Astrocyte (in vitro differentiated cells and primary cell): Measurements from ENCODE around the gene RBPMS2. TPM values are rescaled to one million over a fixed set of nuclear protein-coding genes. Genes with fewer than 3 reads are reported as not detected.

Source experiments
- DNase-seq: peaks from one replicate; pipeline ENCODE4 v3.0.0-alpha.2; 2010; ENCODE audit warnings: low read depth
- FAIRE-seq: peaks from 2 replicates; lab custom pipeline; 2011; peaks lifted over from hg19 to GRCh38; lab: Jason Lieb, UNC
- H2AFZ ChIP-seq: 2 replicates; pipeline ENCODE4 v1.6.0; 2012; ENCODE audit warnings: low read depth, low read length, inconsistent platforms
- H3K27ac ChIP-seq: 2 replicates; pipeline ENCODE4 v1.5.1; 2011; ENCODE audit warnings: low read depth, low read length, inconsistent platforms
- H3K27me3 ChIP-seq: 2 replicates; pipeline ENCODE4 v1.6.0; 2011; ENCODE audit warnings: low read length, inconsistent platforms; ENCODE audit not compliant: insufficient read depth
- H3K36me3 ChIP-seq: 2 replicates; pipeline ENCODE4 v1.5.1; 2011; ENCODE audit warnings: low read length, inconsistent platforms; ENCODE audit not compliant: insufficient read depth
- H3K4me1 ChIP-seq: 2 replicates; pipeline ENCODE4 v1.5.1; 2011; ENCODE audit warnings: low read length, inconsistent platforms; ENCODE audit not compliant: insufficient read depth
- H3K4me2 ChIP-seq: 2 replicates; pipeline ENCODE4 v1.6.0; 2012; ENCODE audit warnings: low read length, inconsistent platforms
- H3K4me3 ChIP-seq: 2 replicates; pipeline ENCODE4 v1.5.1; 2011; ENCODE audit warnings: low read depth, mild to moderate bottlenecking, low read length, inconsistent platforms; ENCODE audit not compliant: insufficient read depth
- H3K79me2 ChIP-seq: 2 replicates; pipeline ENCODE4 v1.6.0; 2012; ENCODE audit warnings: mild to moderate bottlenecking, low read length, inconsistent platforms; ENCODE audit not compliant: insufficient read depth
- H3K9ac ChIP-seq: 2 replicates; pipeline ENCODE4 v1.6.0; 2012; ENCODE audit warnings: mild to moderate bottlenecking, low read length, inconsistent platforms
- H3K9me3 ChIP-seq: 2 replicates; pipeline ENCODE4 v1.5.1; 2012; ENCODE audit warnings: low read depth, mild to moderate bottlenecking, low read length, inconsistent platforms; ENCODE audit not compliant: insufficient read depth
- H4K20me1 ChIP-seq: 2 replicates; pipeline ENCODE4 v1.6.0; 2012; ENCODE audit warnings: low read length, inconsistent platforms; ENCODE audit not compliant: insufficient read depth
- H3K27ac Mint-ChIP-seq: one replicate; pipeline ENCODE4 v1.8.0; 2021; ENCODE audit warnings: mild to moderate bottlenecking, mixed read lengths; ENCODE audit not compliant: unreplicated experiment
- H3K27me3 Mint-ChIP-seq: one replicate; pipeline ENCODE4 v1.8.0; 2021; ENCODE audit warnings: low read depth, mixed read lengths; ENCODE audit not compliant: unreplicated experiment
- H3K36me3 Mint-ChIP-seq: one replicate; pipeline ENCODE4 v1.8.0; 2021; ENCODE audit warnings: low read depth, mixed read lengths; ENCODE audit not compliant: unreplicated experiment
- H3K4me1 Mint-ChIP-seq: one replicate; pipeline ENCODE4 v1.8.0; 2021; ENCODE audit warnings: low read depth, mixed read lengths; ENCODE audit not compliant: unreplicated experiment
- H3K4me3 Mint-ChIP-seq: one replicate; pipeline ENCODE4 v1.8.0; 2021; ENCODE audit warnings: mild to moderate bottlenecking, moderate library complexity, mixed read lengths; ENCODE audit not compliant: unreplicated experiment
- H3K9me3 Mint-ChIP-seq: one replicate; pipeline ENCODE4 v1.8.0; 2021; ENCODE audit warnings: mild to moderate bottlenecking, mixed read lengths; ENCODE audit not compliant: unreplicated experiment
- EZH2 ChIP-seq: IDR thresholded peaks from 2 replicates; pipeline ENCODE4 v1.6.1; 2012; ENCODE audit warnings: mild to moderate bottlenecking, low read length, inconsistent platforms; ENCODE audit not compliant: insufficient read depth
- total RNA-seq: library from RNA; stranded (reverse); gene quantifications from 2 replicates; pipeline ENCODE4 v1.2.1, GENCODE V29; 2021
- TF ChIP-seq, protein P1 (sequence below): IDR thresholded peaks from 2 replicates; pipeline ENCODE4 v1.5.1; 2011; ENCODE audit warnings: low read depth, mild to moderate bottlenecking, inconsistent platforms, low read length, moderate library complexity; ENCODE audit not compliant: insufficient read depth

The RBPMS2 gene
- total RNA-seq, 1 donor from 2014 or later = 10.6 TPM

DNA sequence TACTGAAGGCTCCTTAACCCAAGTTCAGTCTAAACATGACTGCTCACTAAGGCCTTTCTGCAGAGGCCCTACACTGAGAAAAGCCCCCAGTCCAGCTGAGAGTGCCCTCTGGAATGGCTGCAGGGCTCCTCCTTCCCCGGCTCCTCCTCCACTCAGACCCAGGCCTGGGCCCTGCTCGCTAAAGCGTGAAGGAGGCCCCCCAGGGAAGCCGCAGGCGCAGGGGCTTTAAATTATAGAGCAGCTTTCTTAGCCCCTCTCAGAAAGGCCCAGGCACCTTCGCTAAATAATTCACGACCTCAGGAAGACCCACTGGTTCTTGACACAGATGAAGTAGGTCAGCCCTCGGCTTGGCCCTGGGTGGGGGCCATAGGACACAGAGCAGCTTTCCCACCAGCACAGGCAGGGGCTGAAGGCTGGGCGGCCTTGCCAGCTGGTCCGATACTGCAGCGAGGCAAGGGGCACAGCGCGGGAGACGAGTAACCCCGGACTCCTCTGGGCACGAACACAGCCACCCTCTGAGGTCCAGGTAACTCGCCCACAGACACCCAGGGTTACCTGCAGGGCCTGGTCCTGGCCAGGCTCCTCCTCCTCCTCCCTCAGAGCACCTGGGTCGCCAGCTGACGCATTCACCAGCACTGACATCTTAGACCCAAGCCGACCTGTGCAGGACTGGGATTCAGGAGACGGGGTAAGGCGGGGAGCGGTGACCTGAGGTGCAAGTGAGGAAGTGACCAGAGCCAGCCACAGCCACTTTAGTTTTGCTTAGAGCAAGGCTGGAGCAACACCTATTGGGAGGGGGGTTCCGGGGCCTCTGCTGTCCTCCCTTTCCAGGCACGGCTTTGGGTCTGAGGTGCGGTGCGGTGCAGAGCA lies 36.9 kb downstream of the RBPMS2 start:
- H3K9me3 ChIP-seq = no peaks in the 10 kb centered on the region
- H3K27me3 Mint-ChIP-seq = peaks cover 2% of the 10 kb centered on the region
- no peaks in the 10 kb centered on the region for H3K36me3 ChIP-seq
- H3K27ac ChIP-seq = no peak overlapping the region
- H3K4me2 ChIP-seq = no peak overlapping the region
- H3K4me1 ChIP-seq = no peaks in the 10 kb centered on the region
- H3K4me1 Mint-ChIP-seq = peaks cover 6% of the 10 kb centered on the region
- H3K9ac ChIP-seq = no peak overlapping the region
- no peaks in the 10 kb centered on the region for H3K27me3 ChIP-seq
- peaks cover 5% of the 10 kb centered on the region for H3K36me3 Mint-ChIP-seq
- TF ChIP-seq, protein P1, sequence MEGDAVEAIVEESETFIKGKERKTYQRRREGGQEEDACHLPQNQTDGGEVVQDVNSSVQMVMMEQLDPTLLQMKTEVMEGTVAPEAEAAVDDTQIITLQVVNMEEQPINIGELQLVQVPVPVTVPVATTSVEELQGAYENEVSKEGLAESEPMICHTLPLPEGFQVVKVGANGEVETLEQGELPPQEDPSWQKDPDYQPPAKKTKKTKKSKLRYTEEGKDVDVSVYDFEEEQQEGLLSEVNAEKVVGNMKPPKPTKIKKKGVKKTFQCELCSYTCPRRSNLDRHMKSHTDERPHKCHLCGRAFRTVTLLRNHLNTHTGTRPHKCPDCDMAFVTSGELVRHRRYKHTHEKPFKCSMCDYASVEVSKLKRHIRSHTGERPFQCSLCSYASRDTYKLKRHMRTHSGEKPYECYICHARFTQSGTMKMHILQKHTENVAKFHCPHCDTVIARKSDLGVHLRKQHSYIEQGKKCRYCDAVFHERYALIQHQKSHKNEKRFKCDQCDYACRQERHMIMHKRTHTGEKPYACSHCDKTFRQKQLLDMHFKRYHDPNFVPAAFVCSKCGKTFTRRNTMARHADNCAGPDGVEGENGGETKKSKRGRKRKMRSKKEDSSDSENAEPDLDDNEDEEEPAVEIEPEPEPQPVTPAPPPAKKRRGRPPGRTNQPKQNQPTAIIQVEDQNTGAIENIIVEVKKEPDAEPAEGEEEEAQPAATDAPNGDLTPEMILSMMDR = no peak
- no peak for TF ChIP-seq EZH2
- H3K9me3 Mint-ChIP-seq = no peaks in the 10 kb centered on the region
- no peak for DNase-seq
- FAIRE-seq = no peak
- no peaks in the 10 kb centered on the region for H3K79me2 ChIP-seq
- H3K27ac Mint-ChIP-seq = no peak overlapping the region
- no peaks in the 10 kb centered on the region for H4K20me1 ChIP-seq
- H3K4me3 Mint-ChIP-seq = no peak overlapping the region
- H2AFZ ChIP-seq = no peak overlapping the region
- no peak overlapping the region for H3K4me3 ChIP-seq

DNA sequence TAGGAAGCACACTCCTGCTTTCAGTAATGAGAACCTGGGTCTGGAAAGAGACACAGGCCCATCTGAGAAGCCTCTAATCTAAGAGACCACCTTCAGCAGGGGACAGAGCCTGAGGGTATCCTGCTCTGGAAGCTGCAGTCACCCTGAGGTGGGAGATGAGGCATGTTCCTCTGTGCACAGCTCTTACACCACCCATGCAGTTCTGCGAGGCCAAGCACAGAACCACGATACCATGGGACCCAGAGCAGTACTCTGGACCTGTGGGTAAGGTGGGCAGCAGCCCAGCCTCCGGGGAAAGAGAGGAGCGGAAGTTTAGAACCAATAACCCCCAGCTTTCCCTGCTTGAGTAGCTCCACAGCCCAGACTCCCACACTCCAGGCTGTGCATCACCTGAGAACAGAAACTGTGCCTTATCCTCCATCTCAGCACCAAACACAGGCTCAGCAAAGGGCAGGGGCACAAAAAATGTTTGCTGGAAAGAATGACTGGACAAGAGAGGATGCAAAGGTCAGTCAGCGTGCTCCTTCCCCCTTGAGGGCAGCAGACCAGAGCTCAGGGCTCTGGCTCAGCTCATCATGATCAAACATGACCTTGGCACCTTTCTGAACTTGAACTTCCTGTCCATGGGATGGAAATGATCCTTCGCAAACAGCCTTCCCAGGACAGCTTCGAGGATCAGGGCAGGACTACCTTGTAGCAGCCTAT lies 43.1 kb downstream of the RBPMS2 start:
- no peak overlapping the region for H3K4me2 ChIP-seq
- no peaks in the 10 kb centered on the region for H3K36me3 ChIP-seq
- peaks cover 2% of the 10 kb centered on the region for H3K4me1 ChIP-seq
- H3K9me3 ChIP-seq = no peaks in the 10 kb centered on the region
- DNase-seq (no peak), FAIRE-seq (no peak)
- no peaks in the 10 kb centered on the region for H3K4me1 Mint-ChIP-seq
- no peak overlapping the region for H3K9ac ChIP-seq
- H3K27ac Mint-ChIP-seq = no peak overlapping the region
- no peaks in the 10 kb centered on the region for H3K27me3 Mint-ChIP-seq
- no peak overlapping the region for H3K27ac ChIP-seq
- H3K36me3 Mint-ChIP-seq = peaks cover 2% of the 10 kb centered on the region
- H3K4me3 Mint-ChIP-seq = no peak overlapping the region
- no peaks in the 10 kb centered on the region for H3K9me3 Mint-ChIP-seq
- no peak overlapping the region for H2AFZ ChIP-seq
- no peaks in the 10 kb centered on the region for H3K27me3 ChIP-seq
- H3K79me2 ChIP-seq = no peaks in the 10 kb centered on the region
- no peak for TF ChIP-seq EZH2
- TF ChIP-seq, protein P1 = no peak
- no peaks in the 10 kb centered on the region for H4K20me1 ChIP-seq
- H3K4me3 ChIP-seq = no peak overlapping the region
